AG04450 (cell line): ENCODE results near the gene IQCK. TPM values are rescaled to one million over a fixed set of nuclear protein-coding genes. Genes with fewer than 3 reads are reported as not detected.

Experiments used
- CTCF ChIA-PET: fragments of 300-600, 350-600 bp; formaldehyde crosslinking; extraction: SDS; loops from one replicate; lab custom pipeline; 2022; ENCODE audit warnings: antibody characterized with exemption, inconsistent platforms; lab: Charles Lee
- POLR2A ChIA-PET: fragments of 350-600 bp; formaldehyde crosslinking; extraction: SDS; loops from one replicate; lab custom pipeline; 2021; ENCODE audit warnings: antibody characterized with exemption, inconsistent platforms; lab: Yijun Ruan, JAX
- DNase-seq: peaks from one replicate; pipeline ENCODE4 v3.0.0-alpha.2; 2011; ENCODE audit warnings: low read depth, low spot score
- H3K27ac ChIP-seq: one replicate; pipeline ENCODE4 v1.5.1; 2012; ENCODE audit warnings: low read depth, low read length, control low read depth
- H3K27me3 ChIP-seq: one replicate; pipeline ENCODE4 v1.6.0; 2012; ENCODE audit warnings: low read length; ENCODE audit not compliant: control insufficient read depth, insufficient read depth
- H3K4me3 ChIP-seq: 2 replicates; pipeline ENCODE4 v1.5.1; 2011; ENCODE audit warnings: mild to moderate bottlenecking, low read depth, low read length, control low read depth
- H3K9me3 ChIP-seq: 2 replicates; pipeline ENCODE4 v1.5.1; 2012; ENCODE audit warnings: low read length; ENCODE audit not compliant: control insufficient read depth, insufficient read depth
- CTCF ChIP-seq: IDR thresholded peaks from 2 replicates; pipeline ENCODE4 v1.5.1; 2011; ENCODE audit warnings: low read depth, low read length, control low read depth, inconsistent platforms
- polyA plus RNA-seq: library from polyadenylated mRNA; depleted of rRNA; stranded (reverse); fragments of >200 nt; gene quantifications from 2 replicates; pipeline ENCODE4 v1.2.3, GENCODE V29; 2011

The IQCK gene
- polyA plus RNA-seq, 1 experiment, result 18.0 TPM

GRCh38 chr16:19853742-19854542 is 135.9 kb downstream of the IQCK start:
- no peak for TF ChIP-seq CTCF
- POLR2A ChIA-PET, result no interaction called here
- CTCF ChIA-PET, result interaction anchor here (1.3 kb wide), 1 partner anchor 270 kb away, joined by 4 read pairs; no protein-coding TSS in a partner anchor
- H3K27me3 ChIP-seq, result no peaks in the 10 kb centered on the region
- DNase-seq, result no peak
- H3K9me3 ChIP-seq, result no peaks in the 10 kb centered on the region
- no peak overlapping the region for H3K27ac ChIP-seq
- H3K4me3 ChIP-seq, result no peak overlapping the region

GRCh38 chr16:19854543-19854876 is 136.4 kb downstream of the IQCK start:
- Histone ChIP-seq H3K9me3 (no peaks in the 10 kb centered on the region), H3K27ac (no peak overlapping the region), H3K4me3 (no peak overlapping the region), H3K27me3 (no peaks in the 10 kb centered on the region)
- DNase-seq, result no peak
- CTCF ChIA-PET, result no interaction called here
- POLR2A ChIA-PET, result no interaction called here
- TF ChIP-seq CTCF, result no peak

- ChIA-PET POLR2A (no interaction called here), CTCF (interaction anchor here (1.1 kb wide), 1 partner anchor 28 kb away, joined by 3 read pairs; the partner anchor contains the start of gene GPRC5B)
- Histone ChIP-seq H3K27ac (no peak overlapping the region), H3K27me3 (no peaks in the 10 kb centered on the region), H3K9me3 (no peaks in the 10 kb centered on the region), H3K4me3 (no peak overlapping the region)
- TF ChIP-seq CTCF, result no peak
- no peak for DNase-seq
These were observed 138.0 kb downstream of the IQCK start for GRCh38 chr16:19856120-19856519.

GRCh38 chr16:19857593-19858339 is 139.7 kb downstream of the IQCK start:
- Histone ChIP-seq H3K27me3 (no peaks in the 10 kb centered on the region), H3K27ac (no peak overlapping the region), H3K4me3 (no peak overlapping the region), H3K9me3 (no peaks in the 10 kb centered on the region)
- POLR2A ChIA-PET, result no interaction called here
- DNase-seq, result no peak
- no peak for TF ChIP-seq CTCF
- CTCF ChIA-PET, result no interaction called here
